ACHN (cell line): ENCODE measurements around the gene PIEZO1.
"Not testable (repeated sequence)": the region's sequence is repeated elsewhere in the genome, so short reads cannot be mapped to it uniquely, and the experiment has no call there.

Experiments used
- DNase-seq: peaks from one replicate; pipeline ENCODE4 v3.0.0-alpha.2; 2015
- in situ Hi-C: cut with HindIII; loops from 2 replicates; pipeline ENCODE4 v1.10.0; 2017; ENCODE audit warnings: low sequenced_read_pairs, low pct_ligation_motif_present, low pct_unique_long_range_greater_than_20kb

PIEZO1 gene

GRCh38 chr16:88678224-88678979 is 106.6 kb downstream of the PIEZO1 start:
- in situ Hi-C loops, result loop anchor here (10.0 kb wide), 1 partner anchor 106 kb away; the partner anchor contains the start of gene PIEZO1
- DNase-seq, result no peak

- in situ Hi-C loops, result loop anchor here (10.0 kb wide), 1 partner anchor 107 kb away; the partner anchor contains the start of gene PIEZO1
- no peak for DNase-seq
Observed at GRCh38 chr16:88677721-88678120, 107.3 kb downstream of the PIEZO1 start.

- no peak for DNase-seq
- in situ Hi-C loops, result loop anchor here (10.0 kb wide), 1 partner anchor 108 kb away; the partner anchor contains the start of gene PIEZO1
Observed at GRCh38 chr16:88676502-88677242, 108.3 kb downstream of the PIEZO1 start.

- in situ Hi-C loops, result loop anchor here (10.0 kb wide), 1 partner anchor 111 kb away; the partner anchor contains the start of gene PIEZO1
- DNase-seq, result no peak
Observed at GRCh38 chr16:88673716-88674379, 111.2 kb downstream of the PIEZO1 start.

- DNase-seq, result peak; percentile 41
Observed at GRCh38 chr16:88672776-88673175, 112.2 kb downstream of the PIEZO1 start.

GRCh38 chr16:88671806-88672205 is 113.2 kb downstream of the PIEZO1 start:
- DNase-seq, result no peak
- in situ Hi-C loops, result loop anchor here (10.0 kb wide), 1 partner anchor 113 kb away; the partner anchor contains the start of gene PIEZO1

More at GRCh38 chr16:88672776-88673175, 112.2 kb downstream of the PIEZO1 start:
- in situ Hi-C loops, result loop anchor here (10.0 kb wide), 1 partner anchor 112 kb away; the partner anchor contains the start of gene PIEZO1

GRCh38 chr16:88669980-88670379 is 115.0 kb downstream of the PIEZO1 start:
- in situ Hi-C loops, result loop anchor here (10.0 kb wide), 1 partner anchor 115 kb away; the partner anchor contains the start of gene PIEZO1
- no peak for DNase-seq

GRCh38 chr16:88669493-88669892 is 115.5 kb downstream of the PIEZO1 start:
- DNase-seq, in situ Hi-C loops: not testable (repeated sequence)

GRCh38 chr16:88667461-88667860 is 117.6 kb downstream of the PIEZO1 start:
- in situ Hi-C loops, result no loop called here
- no peak for DNase-seq

- in situ Hi-C loops, result no loop called here
Observed at GRCh38 chr16:88665570-88665969, 119.5 kb downstream of the PIEZO1 start.

More at GRCh38 chr16:88665570-88665969, 119.5 kb downstream of the PIEZO1 start:
- no peak for DNase-seq
